Measurements from ENCODE around the gene FAM135A.

DNA sequence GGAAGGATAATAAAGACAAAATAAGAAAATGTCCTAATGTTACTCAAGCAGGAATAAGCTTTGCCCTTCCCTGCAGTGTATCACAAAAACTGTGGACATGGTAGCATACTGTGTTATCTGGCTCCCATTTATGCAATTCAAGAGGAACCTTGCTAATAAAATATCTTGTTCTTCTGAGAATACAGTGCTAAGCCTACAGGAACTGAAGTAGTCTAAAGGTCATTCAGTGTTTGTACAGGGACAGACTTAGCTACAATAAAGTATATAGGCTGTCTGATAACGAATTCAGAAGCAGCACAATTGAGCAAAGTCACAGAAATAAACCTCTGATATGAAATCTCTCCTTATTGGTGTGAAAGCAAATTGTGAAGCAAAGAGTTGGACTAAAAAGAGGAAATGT, 93.9 kb downstream of the FAM135A start:
- no peak for TF ChIP-seq POLR2A (IDR thresholded peaks at IDR 0.05)
- TF ChIP-seq, protein P1, sequence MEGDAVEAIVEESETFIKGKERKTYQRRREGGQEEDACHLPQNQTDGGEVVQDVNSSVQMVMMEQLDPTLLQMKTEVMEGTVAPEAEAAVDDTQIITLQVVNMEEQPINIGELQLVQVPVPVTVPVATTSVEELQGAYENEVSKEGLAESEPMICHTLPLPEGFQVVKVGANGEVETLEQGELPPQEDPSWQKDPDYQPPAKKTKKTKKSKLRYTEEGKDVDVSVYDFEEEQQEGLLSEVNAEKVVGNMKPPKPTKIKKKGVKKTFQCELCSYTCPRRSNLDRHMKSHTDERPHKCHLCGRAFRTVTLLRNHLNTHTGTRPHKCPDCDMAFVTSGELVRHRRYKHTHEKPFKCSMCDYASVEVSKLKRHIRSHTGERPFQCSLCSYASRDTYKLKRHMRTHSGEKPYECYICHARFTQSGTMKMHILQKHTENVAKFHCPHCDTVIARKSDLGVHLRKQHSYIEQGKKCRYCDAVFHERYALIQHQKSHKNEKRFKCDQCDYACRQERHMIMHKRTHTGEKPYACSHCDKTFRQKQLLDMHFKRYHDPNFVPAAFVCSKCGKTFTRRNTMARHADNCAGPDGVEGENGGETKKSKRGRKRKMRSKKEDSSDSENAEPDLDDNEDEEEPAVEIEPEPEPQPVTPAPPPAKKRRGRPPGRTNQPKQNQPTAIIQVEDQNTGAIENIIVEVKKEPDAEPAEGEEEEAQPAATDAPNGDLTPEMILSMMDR (IDR thresholded peaks at IDR 0.05): no peak
- TF ChIP-seq EP300 (IDR thresholded peaks at IDR 0.05): no peak

All from upper lobe of left lung (tissue), 4 donors.